CD4-positive, alpha-beta T cell (primary cell): Measurements from ENCODE around the gene CINP. TPM values are rescaled to one million over a fixed set of nuclear protein-coding genes. Genes with fewer than 3 reads are reported as not detected.
A peak's percentile ranks its signal among the peaks of the same experiment; 100 is the strongest.

Experiments used
- ATAC-seq: fragments of 200-7000 bp; cut with Tn5 transposase; one replicate; pipeline ENCODE4 v1.10.0; 2022; ENCODE audit warnings: mild to moderate bottlenecking; ENCODE audit not compliant: poor library complexity
- CTCF ChIA-PET: fragments of 350-600 bp; sonication (Branson Sonifier 250); formaldehyde crosslinking; loops from one replicate; lab custom pipeline; 2021; ENCODE audit warnings: antibody characterized with exemption, inconsistent platforms; lab: Charles Lee
- POLR2A ChIA-PET: fragments of 350-600 bp; sonication (Branson Sonifier 250); formaldehyde crosslinking; loops from one replicate; lab custom pipeline; 2021; ENCODE audit warnings: antibody characterized with exemption, inconsistent platforms; lab: Charles Lee
- DNase-seq, 14 experiments: peaks; one replicate each; pipeline ENCODE4 v3.0.0-alpha.2; 2013 to 2020; ENCODE audit warnings: mixed read lengths in 2 of 14
- H3K27ac ChIP-seq, 2 donors: one replicate each; pipeline versions ENCODE4 v1.5.1 to v1.7.0; 2013; ENCODE audit warnings: low read length in 2 of 2, low read depth in 1 of 2, mild to moderate bottlenecking in 1 of 2
- H3K27me3 ChIP-seq, 2 experiments: 1 replicate in 1 of 2; 2 replicates in 1 of 2; pipeline versions ENCODE4 v1.6.1 to v1.7.0; 2013; ENCODE audit warnings: low read length in 2 of 2, control low read depth in 1 of 2, mild to moderate bottlenecking in 1 of 2, moderate library complexity in 1 of 2; ENCODE audit not compliant: insufficient read depth in 2 of 2, control insufficient read depth in 1 of 2
- H3K36me3 ChIP-seq: one replicate; pipeline ENCODE4 v1.6.1; 2013; ENCODE audit warnings: low read length, control low read depth; ENCODE audit not compliant: insufficient read depth
- H3K4me1 ChIP-seq: one replicate; pipeline ENCODE4 v1.6.1; 2013; ENCODE audit warnings: low read length, control low read depth; ENCODE audit not compliant: insufficient read depth
- H3K4me3 ChIP-seq: one replicate; pipeline ENCODE4 v1.5.1; 2013; ENCODE audit warnings: mild to moderate bottlenecking, low read length, moderate library complexity
- H3K9me3 ChIP-seq, 2 experiments: 1 replicate in 1 of 2; 2 replicates in 1 of 2; pipeline versions ENCODE4 v1.6.1 to v1.7.0; 2013; ENCODE audit warnings: low read length in 2 of 2, mild to moderate bottlenecking in 2 of 2, control low read depth in 1 of 2, moderate library complexity in 1 of 2; ENCODE audit not compliant: control insufficient read depth in 1 of 2, insufficient read depth in 1 of 2
- H3K27ac Mint-ChIP-seq: one replicate; pipeline ENCODE4 v1.8.0; 2020; ENCODE audit warnings: mixed read lengths
- H3K27me3 Mint-ChIP-seq: one replicate; pipeline ENCODE4 v1.8.0; 2021; ENCODE audit warnings: mixed read lengths
- H3K36me3 Mint-ChIP-seq: one replicate; pipeline ENCODE4 v1.8.0; 2021; ENCODE audit warnings: low read depth, mixed read lengths
- H3K4me1 Mint-ChIP-seq: one replicate; pipeline ENCODE4 v1.8.0; 2021; ENCODE audit warnings: low read depth, mixed read lengths
- H3K4me3 Mint-ChIP-seq: one replicate; pipeline ENCODE4 v1.8.0; 2020; ENCODE audit warnings: mild to moderate bottlenecking, mixed read lengths
- H3K9me3 Mint-ChIP-seq: one replicate; pipeline ENCODE4 v1.8.0; 2020; ENCODE audit warnings: mixed read lengths
- intact Hi-C, 2 experiments: fragments of 100-400 bp; cut with DNase I in 1 of 2; cut with micrococcal nuclease in 1 of 2; formaldehyde crosslinking; loops; one replicate each; pipeline versions ENCODE4 v1.15.1 to v1.9.0; 2023 to 2025; cut with DNase I, micrococcal nuclease
- total RNA-seq, 174 experiments: library from RNA in 2 of 174; stranded (reverse) in 2 of 174; gene quantifications; one replicate each; pipeline ENCODE4 v1.2.3 and lab custom pipeline; 2021 to 2026
- TF ChIP-seq, protein P1 (sequence below): fragments of 200-600 bp; IDR thresholded peaks from one replicate; pipeline ENCODE4 v1.8.0; 2022; ENCODE audit warnings: antibody characterized with exemption, mild to moderate bottlenecking

The CINP gene
- total RNA-seq, 2 experiments from 2014 or later, result 12.6 to 14.5 TPM

- H3K4me1 ChIP-seq, result peaks cover 52% of the 10 kb centered on the region
Measured at GRCh38 chr14:102314242-102315011, 48.3 kb downstream of the CINP start.

DNA sequence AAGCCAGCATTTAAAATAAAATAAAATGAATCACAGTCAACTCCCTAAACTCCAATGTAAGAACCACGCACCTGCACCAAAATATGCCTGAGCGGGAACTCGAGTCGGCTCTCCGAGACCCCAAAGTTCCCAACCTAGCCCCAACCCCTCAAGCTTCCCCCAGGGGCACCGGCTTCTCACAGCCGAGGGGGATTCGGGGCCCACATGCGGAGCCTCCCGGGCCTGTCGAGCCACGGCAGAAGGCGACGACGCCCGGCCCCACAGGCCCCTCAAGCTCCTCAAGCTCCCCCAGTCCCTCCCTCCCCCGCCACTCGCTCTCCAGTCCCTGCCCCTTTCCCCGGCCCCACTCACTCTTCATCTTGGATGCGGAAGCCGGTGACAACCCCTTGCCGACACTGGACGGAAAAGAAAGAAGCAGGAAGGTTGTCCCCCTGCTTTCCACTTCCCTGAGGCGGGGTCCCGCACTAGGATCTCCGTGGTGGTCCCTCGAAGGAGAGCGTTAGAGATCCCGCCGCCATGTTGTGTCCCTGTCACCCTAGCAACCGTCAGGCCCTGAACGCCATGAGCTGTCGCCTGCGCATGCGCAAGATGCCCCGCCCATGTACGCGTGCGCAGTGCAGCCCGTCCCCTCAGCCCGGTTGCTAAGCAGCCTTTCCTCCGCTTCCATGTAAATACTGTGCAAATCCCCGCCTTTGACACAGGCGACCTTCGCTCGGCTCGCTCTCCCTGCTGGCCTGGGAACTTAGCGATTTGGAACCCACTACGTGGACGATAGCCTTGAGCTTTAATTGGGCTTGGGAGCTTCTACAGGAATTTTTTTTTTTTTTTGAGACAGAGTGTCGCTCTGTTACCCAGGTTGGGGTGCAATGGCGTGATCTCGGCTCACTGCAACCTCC lies 57.8 kb downstream of the CINP start, which contains the start of gene MOK:
TSS of gene MOK (minus strand) at position 554 of the 896 bp plus-strand sequence. CDS start at position 358, 196 bp downstream.
- DNase-seq (peak; percentile 93 to 99 (median 96)), ATAC-seq (peak; percentile 91)
- intact Hi-C loops, result loop anchor here (1.0 to 5.0 kb wide), 6 partner anchors 9 to 1027 kb away; partner anchors contain the start of genes CINP (in 1 of the 2), EIF5 (in 1 of the 2), HSP90AA1 (in 1 of the 2) and TECPR2 (in 1 of the 2)
- peak within 1 kb of the TSS; percentile 57 to 77 for H3K27ac ChIP-seq
- Mint-ChIP-seq H3K36me3 (peaks cover 6% of the 10 kb centered on the region), H3K27ac (peak within 1 kb of the TSS; percentile 91), H3K4me3 (peak within 1 kb of the TSS; percentile 95), H3K4me1 (peaks cover 6% of the 10 kb centered on the region), H3K9me3 (no peaks in the 10 kb centered on the region), H3K27me3 (peaks cover 5% of the 10 kb centered on the region)
- no peaks in the 10 kb centered on the region for H3K9me3 ChIP-seq
- TF ChIP-seq, protein P1, sequence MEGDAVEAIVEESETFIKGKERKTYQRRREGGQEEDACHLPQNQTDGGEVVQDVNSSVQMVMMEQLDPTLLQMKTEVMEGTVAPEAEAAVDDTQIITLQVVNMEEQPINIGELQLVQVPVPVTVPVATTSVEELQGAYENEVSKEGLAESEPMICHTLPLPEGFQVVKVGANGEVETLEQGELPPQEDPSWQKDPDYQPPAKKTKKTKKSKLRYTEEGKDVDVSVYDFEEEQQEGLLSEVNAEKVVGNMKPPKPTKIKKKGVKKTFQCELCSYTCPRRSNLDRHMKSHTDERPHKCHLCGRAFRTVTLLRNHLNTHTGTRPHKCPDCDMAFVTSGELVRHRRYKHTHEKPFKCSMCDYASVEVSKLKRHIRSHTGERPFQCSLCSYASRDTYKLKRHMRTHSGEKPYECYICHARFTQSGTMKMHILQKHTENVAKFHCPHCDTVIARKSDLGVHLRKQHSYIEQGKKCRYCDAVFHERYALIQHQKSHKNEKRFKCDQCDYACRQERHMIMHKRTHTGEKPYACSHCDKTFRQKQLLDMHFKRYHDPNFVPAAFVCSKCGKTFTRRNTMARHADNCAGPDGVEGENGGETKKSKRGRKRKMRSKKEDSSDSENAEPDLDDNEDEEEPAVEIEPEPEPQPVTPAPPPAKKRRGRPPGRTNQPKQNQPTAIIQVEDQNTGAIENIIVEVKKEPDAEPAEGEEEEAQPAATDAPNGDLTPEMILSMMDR, result no peak
- peaks cover 12% of the 10 kb centered on the region for H3K4me1 ChIP-seq
- peak within 1 kb of the TSS; percentile 81 for H3K4me3 ChIP-seq
- H3K36me3 ChIP-seq, result no peaks in the 10 kb centered on the region
- ChIA-PET POLR2A (interaction anchor here (1.3 to 2.0 kb wide), 5 partner anchors 9 to 16 kb away, joined by 4 to 12 read pairs (median 7); no protein-coding TSS in a partner anchor), CTCF (interaction anchor here (0.6 to 4.7 kb wide), 4 partner anchors 10 to 232 kb away, joined by 5 to 32 read pairs (median 18); no protein-coding TSS in a partner anchor)
- H3K27me3 ChIP-seq, result no peaks in the 10 kb centered on the region

More at GRCh38 chr14:102314242-102315011, 48.3 kb downstream of the CINP start:
- peaks cover 32% of the 10 kb centered on the region for H3K36me3 Mint-ChIP-seq
- ChIA-PET POLR2A (interaction anchor here (0.7 to 1.3 kb wide), 4 partner anchors 10 to 608 kb away, joined by 3 to 12 read pairs (median 4); partner anchors contain the start of gene MOK), CTCF (interaction anchor here (0.5 to 2.4 kb wide), 21 partner anchors 9 to 790 kb away, joined by 3 to 32 read pairs (median 3); partner anchors contain the start of gene MOK)
- ATAC-seq (peak; percentile 68), DNase-seq (peak; percentile 65 to 90 (median 74))
- peaks cover 46% of the 10 kb centered on the region for H3K4me1 Mint-ChIP-seq
- no peaks in the 10 kb centered on the region for H3K9me3 ChIP-seq
- no peaks in the 10 kb centered on the region for H3K36me3 ChIP-seq
- H3K27ac Mint-ChIP-seq, result peak overlapping the region; percentile 80
- H3K27me3 ChIP-seq, result no peaks in the 10 kb centered on the region
- peak overlapping the region; percentile 92 for H3K4me3 Mint-ChIP-seq
- peak overlapping the region; percentile 67 for H3K4me3 ChIP-seq
- no peaks in the 10 kb centered on the region for H3K9me3 Mint-ChIP-seq
- H3K27ac ChIP-seq, result no peak overlapping the region
- H3K27me3 Mint-ChIP-seq, result peaks cover 11% of the 10 kb centered on the region
- TF ChIP-seq, protein P1, result peak; percentile 92
- intact Hi-C loops, result loop anchor here (1.0 to 10.0 kb wide), 8 partner anchors 9 to 607 kb away; partner anchors contain the start of genes MOK (in 1 of the 2), PPP2R5C (in 1 of the 2) and WDR20 (in 1 of the 2)
